ENCODE data around the gene GPN2. TPM values are rescaled to one million over a fixed set of nuclear protein-coding genes. Genes with fewer than 3 reads are reported as not detected.

Gene GPN2
- total and polyA plus RNA-seq, 9 of the 15 experiments (the other 6 are each of a cell fraction or from before 2014, with no cell fraction given), result 9.9 to 58.8 (median 20.4) TPM

DNA sequence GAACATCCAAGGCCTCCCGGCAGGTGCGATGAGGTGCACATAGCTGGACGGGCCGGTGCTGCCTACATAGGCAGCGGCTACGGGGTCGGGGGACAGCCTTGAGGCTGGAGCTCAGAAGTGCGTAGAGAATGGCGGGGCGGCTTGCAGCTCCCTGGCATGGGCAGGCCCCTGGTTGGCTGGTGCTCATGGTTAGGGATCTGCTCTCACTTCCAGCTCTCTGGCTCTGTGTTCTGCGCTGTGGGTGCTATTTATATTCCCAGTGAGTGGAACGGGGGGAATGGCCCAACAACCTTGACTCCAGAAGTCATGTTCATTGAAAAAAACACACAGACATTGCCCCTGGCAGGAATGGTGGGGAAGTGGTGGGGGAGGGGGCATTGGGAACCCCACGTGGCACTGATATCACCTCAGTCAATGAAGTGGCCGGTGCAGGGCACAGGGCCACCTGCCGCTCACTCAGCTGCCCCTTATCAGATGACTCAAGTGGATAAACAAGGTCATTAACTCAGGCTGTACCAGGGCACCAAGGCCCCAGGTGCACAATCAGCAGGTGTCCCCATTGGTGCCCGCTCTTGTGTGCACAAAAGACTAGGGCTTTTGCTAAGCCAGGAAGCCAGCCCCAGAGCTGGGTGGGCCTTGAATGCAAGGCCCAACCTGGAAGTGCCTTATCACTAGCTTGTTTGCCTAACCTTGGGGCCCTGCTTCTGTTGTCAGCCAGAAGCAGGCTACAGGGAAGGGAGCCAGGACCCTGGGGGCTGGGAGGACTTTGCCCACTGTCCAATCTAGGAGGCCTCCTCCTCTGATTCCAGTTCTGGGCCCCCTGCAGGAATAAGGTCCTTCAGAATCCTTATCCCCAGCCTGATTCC lies 23.9 kb upstream of the GPN2 start, which contains the start of gene NR0B2 (continued):
- TF ChIP-seq, protein P1, sequence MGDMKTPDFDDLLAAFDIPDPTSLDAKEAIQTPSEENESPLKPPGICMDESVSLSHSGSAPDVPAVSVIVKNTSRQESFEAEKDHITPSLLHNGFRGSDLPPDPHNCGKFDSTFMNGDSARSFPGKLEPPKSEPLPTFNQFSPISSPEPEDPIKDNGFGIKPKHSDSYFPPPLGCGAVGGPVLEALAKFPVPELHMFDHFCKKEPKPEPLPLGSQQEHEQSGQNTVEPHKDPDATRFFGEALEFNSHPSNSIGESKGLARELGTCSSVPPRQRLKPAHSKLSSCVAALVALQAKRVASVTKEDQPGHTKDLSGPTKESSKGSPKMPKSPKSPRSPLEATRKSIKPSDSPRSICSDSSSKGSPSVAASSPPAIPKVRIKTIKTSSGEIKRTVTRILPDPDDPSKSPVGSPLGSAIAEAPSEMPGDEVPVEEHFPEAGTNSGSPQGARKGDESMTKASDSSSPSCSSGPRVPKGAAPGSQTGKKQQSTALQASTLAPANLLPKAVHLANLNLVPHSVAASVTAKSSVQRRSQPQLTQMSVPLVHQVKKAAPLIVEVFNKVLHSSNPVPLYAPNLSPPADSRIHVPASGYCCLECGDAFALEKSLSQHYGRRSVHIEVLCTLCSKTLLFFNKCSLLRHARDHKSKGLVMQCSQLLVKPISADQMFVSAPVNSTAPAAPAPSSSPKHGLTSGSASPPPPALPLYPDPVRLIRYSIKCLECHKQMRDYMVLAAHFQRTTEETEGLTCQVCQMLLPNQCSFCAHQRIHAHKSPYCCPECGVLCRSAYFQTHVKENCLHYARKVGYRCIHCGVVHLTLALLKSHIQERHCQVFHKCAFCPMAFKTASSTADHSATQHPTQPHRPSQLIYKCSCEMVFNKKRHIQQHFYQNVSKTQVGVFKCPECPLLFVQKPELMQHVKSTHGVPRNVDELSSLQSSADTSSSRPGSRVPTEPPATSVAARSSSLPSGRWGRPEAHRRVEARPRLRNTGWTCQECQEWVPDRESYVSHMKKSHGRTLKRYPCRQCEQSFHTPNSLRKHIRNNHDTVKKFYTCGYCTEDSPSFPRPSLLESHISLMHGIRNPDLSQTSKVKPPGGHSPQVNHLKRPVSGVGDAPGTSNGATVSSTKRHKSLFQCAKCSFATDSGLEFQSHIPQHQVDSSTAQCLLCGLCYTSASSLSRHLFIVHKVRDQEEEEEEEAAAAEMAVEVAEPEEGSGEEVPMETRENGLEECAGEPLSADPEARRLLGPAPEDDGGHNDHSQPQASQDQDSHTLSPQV (IDR thresholded peaks at IDR 0.05), result peak; percentile 94
- TF ChIP-seq FOXP1 (CRISPR knock-in tag; IDR thresholded peaks at IDR 0.05) (no peak), JUN (IDR thresholded peaks at IDR 0.05; ENCODE audit: borderline replicate concordance, low read depth, low read length) (no peak), JUN (CRISPR knock-in tag; IDR thresholded peaks at IDR 0.05; ENCODE audit: borderline replicate concordance) (no peak), ZNF140 (CRISPR knock-in tag; IDR thresholded peaks at IDR 0.05) (no peak), CTBP1 (IDR thresholded peaks at IDR 0.05; ENCODE audit: borderline replicate concordance) (peak; percentile 57; the same call in 1 of the 2 replicates), TOE1 (IDR thresholded peaks at IDR 0.05; ENCODE audit: borderline replicate concordance) (no peak), TOE1 (CRISPR knock-in tag; IDR thresholded peaks at IDR 0.05; ENCODE audit: borderline replicate concordance, low read depth) (0 out of 2 replicates have a peak, but pooled peaks have one; percentile 29), ZNF280A (IDR thresholded peaks at IDR 0.05; ENCODE audit: low read depth, partially characterized antibody) (no peak), ELF1 (tag; IDR thresholded peaks at IDR 0.05) (peak; percentile 63), NCOA6 (IDR thresholded peaks at IDR 0.05) (no peak), MCM2 (IDR thresholded peaks at IDR 0.05; ENCODE audit: low read depth) (no peak), RFX7 (CRISPR knock-in tag; IDR thresholded peaks at IDR 0.05) (no peak), SIRT6 (IDR thresholded peaks at IDR 0.05; ENCODE audit: low read depth, low read length) (no peak), ATF1 (CRISPR knock-in tag; IDR thresholded peaks at IDR 0.05) (no peak), ATF1 (tag; IDR thresholded peaks at IDR 0.05) (peak; percentile 48; the same call in 1 of the 2 replicates)
- TF ChIP-seq, protein P2, sequence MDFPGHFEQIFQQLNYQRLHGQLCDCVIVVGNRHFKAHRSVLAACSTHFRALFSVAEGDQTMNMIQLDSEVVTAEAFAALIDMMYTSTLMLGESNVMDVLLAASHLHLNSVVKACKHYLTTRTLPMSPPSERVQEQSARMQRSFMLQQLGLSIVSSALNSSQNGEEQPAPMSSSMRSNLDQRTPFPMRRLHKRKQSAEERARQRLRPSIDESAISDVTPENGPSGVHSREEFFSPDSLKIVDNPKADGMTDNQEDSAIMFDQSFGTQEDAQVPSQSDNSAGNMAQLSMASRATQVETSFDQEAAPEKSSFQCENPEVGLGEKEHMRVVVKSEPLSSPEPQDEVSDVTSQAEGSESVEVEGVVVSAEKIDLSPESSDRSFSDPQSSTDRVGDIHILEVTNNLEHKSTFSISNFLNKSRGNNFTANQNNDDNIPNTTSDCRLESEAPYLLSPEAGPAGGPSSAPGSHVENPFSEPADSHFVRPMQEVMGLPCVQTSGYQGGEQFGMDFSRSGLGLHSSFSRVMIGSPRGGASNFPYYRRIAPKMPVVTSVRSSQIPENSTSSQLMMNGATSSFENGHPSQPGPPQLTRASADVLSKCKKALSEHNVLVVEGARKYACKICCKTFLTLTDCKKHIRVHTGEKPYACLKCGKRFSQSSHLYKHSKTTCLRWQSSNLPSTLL (IDR thresholded peaks at IDR 0.05), result no peak
- TF ChIP-seq, protein P3, sequence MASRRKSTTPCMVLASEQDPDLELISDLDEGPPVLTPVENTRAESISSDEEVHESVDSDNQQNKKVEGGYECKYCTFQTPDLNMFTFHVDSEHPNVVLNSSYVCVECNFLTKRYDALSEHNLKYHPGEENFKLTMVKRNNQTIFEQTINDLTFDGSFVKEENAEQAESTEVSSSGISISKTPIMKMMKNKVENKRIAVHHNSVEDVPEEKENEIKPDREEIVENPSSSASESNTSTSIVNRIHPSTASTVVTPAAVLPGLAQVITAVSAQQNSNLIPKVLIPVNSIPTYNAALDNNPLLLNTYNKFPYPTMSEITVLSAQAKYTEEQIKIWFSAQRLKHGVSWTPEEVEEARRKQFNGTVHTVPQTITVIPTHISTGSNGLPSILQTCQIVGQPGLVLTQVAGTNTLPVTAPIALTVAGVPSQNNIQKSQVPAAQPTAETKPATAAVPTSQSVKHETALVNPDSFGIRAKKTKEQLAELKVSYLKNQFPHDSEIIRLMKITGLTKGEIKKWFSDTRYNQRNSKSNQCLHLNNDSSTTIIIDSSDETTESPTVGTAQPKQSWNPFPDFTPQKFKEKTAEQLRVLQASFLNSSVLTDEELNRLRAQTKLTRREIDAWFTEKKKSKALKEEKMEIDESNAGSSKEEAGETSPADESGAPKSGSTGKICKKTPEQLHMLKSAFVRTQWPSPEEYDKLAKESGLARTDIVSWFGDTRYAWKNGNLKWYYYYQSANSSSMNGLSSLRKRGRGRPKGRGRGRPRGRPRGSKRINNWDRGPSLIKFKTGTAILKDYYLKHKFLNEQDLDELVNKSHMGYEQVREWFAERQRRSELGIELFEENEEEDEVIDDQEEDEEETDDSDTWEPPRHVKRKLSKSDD (conservative IDR thresholded peaks at IDR 0.05; ENCODE audit: low read length), result no peak

Measured in K562 (cell line).